ENCODE data around the gene PIGC. TPM values are rescaled to one million over a fixed set of nuclear protein-coding genes. Genes with fewer than 3 reads are reported as not detected.
A peak's percentile ranks its signal among the peaks of the same experiment; 100 is the strongest.
"Not testable (repeated sequence)": the region's sequence is repeated elsewhere in the genome, so short reads cannot be mapped to it uniquely, and the experiment has no call there.

Gene PIGC
- total RNA-seq, 1 donor from 2014 or later: 12.7 TPM

DNA sequence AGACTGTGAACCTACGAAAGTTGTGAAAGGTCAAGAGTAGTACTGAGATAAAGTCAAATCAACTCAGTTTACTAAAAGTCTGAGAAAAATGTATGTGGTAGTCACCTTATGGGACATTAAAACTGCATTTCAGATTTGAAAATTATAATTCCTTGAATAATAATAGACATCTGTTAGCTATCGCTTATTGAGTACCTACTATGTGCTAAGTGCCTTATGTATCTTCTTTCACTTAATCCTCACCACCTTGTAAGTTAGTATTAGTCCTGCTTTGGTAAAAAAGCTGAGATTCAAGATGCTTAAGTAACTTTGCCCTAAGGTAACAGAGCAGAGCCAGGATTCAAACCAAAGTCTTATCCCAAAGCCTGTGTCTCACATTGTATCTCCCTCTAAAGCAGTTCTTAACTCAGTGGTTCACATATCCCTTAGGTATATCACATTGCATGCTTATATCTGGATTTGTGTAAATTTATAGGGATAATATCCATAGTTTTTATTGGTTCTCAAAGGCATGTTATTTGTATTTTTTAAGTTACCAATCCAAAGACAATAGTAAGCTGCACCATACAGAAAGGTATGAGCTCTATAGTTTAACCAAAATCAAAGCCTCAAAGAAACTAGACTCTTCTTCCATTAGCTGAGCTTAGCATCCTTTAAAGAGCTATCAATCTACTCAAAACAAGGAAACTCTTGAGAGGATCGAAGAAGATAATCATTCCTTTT is 865 bp downstream of the PIGC start:
- intact Hi-C loops (cut with DNase I): loop anchor here (10.0 kb wide), 1 partner anchor 348 kb away; no protein-coding TSS in a partner anchor
- no peak for DNase-seq
- ATAC-seq (ENCODE audit: poor library complexity): no peak

DNA sequence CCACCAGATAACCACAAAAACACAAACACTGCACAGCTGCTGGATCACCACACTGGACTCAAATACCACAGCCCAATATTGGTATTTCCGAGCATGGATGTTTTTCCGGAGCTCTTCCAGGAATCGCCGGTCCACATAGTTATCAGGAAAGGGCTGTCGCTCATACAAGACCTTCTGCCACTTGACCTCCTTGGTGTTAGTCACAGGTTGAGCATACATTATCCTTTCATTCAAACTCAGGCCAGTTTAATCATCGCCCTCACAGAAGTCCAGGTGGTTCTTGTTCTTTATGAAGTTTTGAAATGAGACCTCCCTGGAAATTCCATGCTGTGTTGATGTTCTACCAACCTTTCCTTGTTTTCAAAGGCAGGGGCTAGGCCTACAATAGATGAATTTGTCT is 1.5 kb downstream of the PIGC start:
- no peak for DNase-seq
- no peak for ATAC-seq (ENCODE audit: poor library complexity)
- intact Hi-C loops (cut with DNase I): loop anchor here (10.0 kb wide), 1 partner anchor 348 kb away; no protein-coding TSS in a partner anchor

- DNase-seq; ATAC-seq (ENCODE audit: poor library complexity); intact Hi-C loops (cut with DNase I): not testable (repeated sequence)
These were observed 6.7 kb downstream of the PIGC start for GRCh38 chr1:172437183-172437582.

- no peak for DNase-seq
- intact Hi-C loops (cut with DNase I): no loop called here
- ATAC-seq (ENCODE audit: poor library complexity): no peak
These were observed 12.1 kb downstream of the PIGC start for GRCh38 chr1:172431721-172432192.

GRCh38 chr1:172431204-172431603 is 12.7 kb downstream of the PIGC start:
- no peak for DNase-seq
- intact Hi-C loops (cut with DNase I): no loop called here

GRCh38 chr1:172430128-172430454 is 13.8 kb downstream of the PIGC start:
- intact Hi-C loops (cut with DNase I): no loop called here
- ATAC-seq (ENCODE audit: poor library complexity) (no peak), DNase-seq (no peak)

More at GRCh38 chr1:172431204-172431603, 12.7 kb downstream of the PIGC start:
- ATAC-seq (ENCODE audit: poor library complexity): no peak

- DNase-seq (no peak), ATAC-seq (ENCODE audit: poor library complexity) (peak; percentile 59)
- intact Hi-C loops (cut with DNase I): loop anchor here (10.0 kb wide), 1 partner anchor 425 kb away; no protein-coding TSS in a partner anchor
These were observed 14.3 kb downstream of the PIGC start for GRCh38 chr1:172429331-172430127.

DNA sequence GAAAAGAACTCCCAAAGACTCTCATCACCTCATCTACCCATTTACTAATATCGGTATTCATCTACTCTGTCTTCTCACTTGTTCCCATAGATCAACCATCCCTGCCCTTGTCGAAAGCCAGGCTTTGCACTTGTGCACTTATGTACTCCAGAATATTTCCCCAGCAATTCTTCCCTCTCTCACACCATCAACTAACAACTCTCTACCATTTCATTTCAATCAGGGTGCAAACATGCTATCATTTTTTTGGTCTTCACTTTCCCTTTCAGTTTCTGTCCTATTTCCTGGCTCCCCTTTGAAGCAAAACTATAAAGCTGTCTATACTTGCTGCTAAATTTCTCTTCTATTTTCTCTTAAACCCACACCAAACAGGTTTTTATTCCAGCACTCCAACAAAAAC is 16.7 kb downstream of the PIGC start:
- DNase-seq: no peak
- ATAC-seq (ENCODE audit: poor library complexity): no peak
- intact Hi-C loops (cut with DNase I): loop anchor here (10.0 kb wide), 1 partner anchor 422 kb away; no protein-coding TSS in a partner anchor

DNA sequence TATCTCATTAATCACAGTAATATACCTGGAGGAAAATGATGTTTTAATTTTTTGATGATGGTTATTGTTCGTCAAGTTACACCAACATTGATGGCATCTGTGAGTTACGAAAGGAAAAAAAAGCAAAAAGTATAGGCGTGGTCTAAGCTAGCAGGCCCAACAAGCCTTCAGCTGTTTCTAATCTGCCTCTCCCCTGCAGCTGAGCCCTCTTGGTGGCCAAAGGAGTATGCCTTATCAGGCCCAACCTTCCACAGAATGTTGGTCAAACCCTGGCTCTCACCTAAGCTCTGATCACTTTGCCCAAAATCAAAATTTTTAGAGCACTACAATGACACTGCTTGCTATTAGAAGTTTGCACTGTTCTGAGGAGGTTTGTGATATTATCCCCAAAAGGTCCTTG is 18.5 kb downstream of the PIGC start:
- intact Hi-C loops (cut with DNase I): loop anchor here (10.0 kb wide), 1 partner anchor 421 kb away; no protein-coding TSS in a partner anchor
- ATAC-seq (ENCODE audit: poor library complexity): no peak
- no peak for DNase-seq

GRCh38 chr1:172423336-172423735 is 20.5 kb downstream of the PIGC start:
- intact Hi-C loops (cut with DNase I): loop anchor here (10.0 kb wide), 1 partner anchor 419 kb away; no protein-coding TSS in a partner anchor
- no peak for ATAC-seq (ENCODE audit: poor library complexity)
- DNase-seq: no peak

GRCh38 chr1:172421974-172422604 is 21.8 kb downstream of the PIGC start:
- ATAC-seq (ENCODE audit: poor library complexity) (peak; percentile 38), DNase-seq (peak; percentile 51)
- intact Hi-C loops (cut with DNase I): loop anchor here (10.0 kb wide), 1 partner anchor 417 kb away; no protein-coding TSS in a partner anchor

DNA sequence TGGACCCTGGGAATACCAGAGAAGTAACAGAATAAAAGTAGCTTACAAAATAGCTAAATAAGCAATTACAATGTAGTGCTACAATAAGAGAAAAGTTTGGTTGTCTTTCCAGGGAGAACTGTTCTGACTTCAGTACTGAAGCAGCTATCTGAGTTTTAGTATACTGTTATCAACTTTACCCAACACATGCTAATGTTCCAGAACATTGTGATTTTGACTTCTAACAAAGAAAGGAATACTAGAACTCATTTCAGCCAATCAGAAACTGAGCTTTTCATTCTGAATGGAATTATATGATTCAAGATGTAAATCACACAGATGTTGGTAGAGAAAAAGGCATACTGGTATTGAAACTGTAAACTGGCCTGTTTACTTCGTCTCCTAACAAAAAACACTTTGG is 23.5 kb downstream of the PIGC start, which contains the start of gene C1orf105:
C1orf105 (plus strand) TSS at position 301 of the 400 bp plus-strand sequence. CDS start 201 bp downstream, outside the sequence.
- ATAC-seq (ENCODE audit: poor library complexity) (no peak), DNase-seq (no peak)
- intact Hi-C loops (cut with DNase I): loop anchor here (10.0 kb wide), 1 partner anchor 416 kb away; no protein-coding TSS in a partner anchor

DNA sequence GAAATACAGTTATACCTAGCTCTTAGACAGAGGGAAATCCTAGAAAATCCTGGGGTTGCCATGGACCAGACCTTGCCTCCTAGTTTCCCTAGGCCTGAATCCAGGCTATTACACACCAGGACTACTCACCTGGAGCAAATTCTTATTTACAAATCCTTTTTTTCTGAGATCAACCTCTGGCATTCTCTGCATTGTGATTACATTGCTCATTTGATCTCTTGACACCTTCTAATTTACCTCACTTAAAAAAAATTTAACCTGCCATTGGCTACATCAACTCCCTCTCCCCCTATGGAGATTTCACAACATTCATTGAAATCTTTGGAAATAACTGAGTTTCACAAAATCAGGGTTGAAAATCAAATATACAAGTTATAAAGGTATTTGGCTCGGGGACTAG is 26.3 kb downstream of the PIGC start:
- DNase-seq (no peak), ATAC-seq (ENCODE audit: poor library complexity) (no peak)
- intact Hi-C loops (cut with DNase I): no loop called here

- ATAC-seq (ENCODE audit: poor library complexity) (no peak), DNase-seq (no peak)
- intact Hi-C loops (cut with DNase I): no loop called here
These were observed 27.3 kb downstream of the PIGC start for GRCh38 chr1:172416496-172417035.

GRCh38 chr1:172414331-172414730 is 29.5 kb downstream of the PIGC start:
- ATAC-seq (ENCODE audit: poor library complexity) (no peak), DNase-seq (no peak)
- intact Hi-C loops (cut with DNase I): no loop called here

- ATAC-seq (ENCODE audit: poor library complexity) (no peak), DNase-seq (no peak)
- intact Hi-C loops (cut with DNase I): no loop called here
These were observed 32.0 kb downstream of the PIGC start for GRCh38 chr1:172411791-172412338.

DNA sequence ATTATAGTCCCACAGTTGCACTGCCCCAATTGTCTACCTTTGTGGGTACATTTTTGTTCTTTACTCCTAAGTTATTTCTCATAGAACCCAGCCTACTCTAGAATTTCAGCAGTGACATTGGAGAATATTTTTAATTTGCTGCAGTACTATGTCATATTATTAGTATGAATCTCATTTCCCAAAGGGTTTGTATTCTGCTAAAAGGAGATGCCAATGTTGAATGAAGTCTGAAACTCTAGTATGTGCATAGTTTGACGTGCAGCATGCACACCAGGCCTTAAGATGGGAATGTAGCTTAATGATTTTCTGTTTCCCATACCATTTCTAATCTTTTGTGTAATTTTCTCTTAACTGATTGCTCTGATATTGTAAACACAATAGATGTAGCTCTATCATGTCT is 33.8 kb downstream of the PIGC start:
- no peak for ATAC-seq (ENCODE audit: poor library complexity)
- intact Hi-C loops (cut with DNase I): no loop called here
- no peak for DNase-seq

GRCh38 chr1:172408958-172409357 is 34.9 kb downstream of the PIGC start:
- intact Hi-C loops (cut with DNase I): no loop called here
- DNase-seq: no peak
- ATAC-seq (ENCODE audit: poor library complexity): no peak
